Stimulated activated CD4-positive, alpha-beta T cell treated with anti-CD3 and anti-CD28 coated beads, TNF-alpha, amount 100 ng/mL, for 48 hours (primary cell): ENCODE data around the gene GON7.
"Not testable (repeated sequence)": the region's sequence is repeated elsewhere in the genome, so short reads cannot be mapped to it uniquely, and the experiment has no call there.

Experiments
- DNase-seq, 3 donors: peaks; one replicate each; pipeline ENCODE4 v3.0.0-alpha.2; 2020; ENCODE audit warnings: low read depth in 3 of 3

Gene GON7, protein sequence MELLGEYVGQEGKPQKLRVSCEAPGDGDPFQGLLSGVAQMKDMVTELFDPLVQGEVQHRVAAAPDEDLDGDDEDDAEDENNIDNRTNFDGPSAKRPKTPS

DNA sequence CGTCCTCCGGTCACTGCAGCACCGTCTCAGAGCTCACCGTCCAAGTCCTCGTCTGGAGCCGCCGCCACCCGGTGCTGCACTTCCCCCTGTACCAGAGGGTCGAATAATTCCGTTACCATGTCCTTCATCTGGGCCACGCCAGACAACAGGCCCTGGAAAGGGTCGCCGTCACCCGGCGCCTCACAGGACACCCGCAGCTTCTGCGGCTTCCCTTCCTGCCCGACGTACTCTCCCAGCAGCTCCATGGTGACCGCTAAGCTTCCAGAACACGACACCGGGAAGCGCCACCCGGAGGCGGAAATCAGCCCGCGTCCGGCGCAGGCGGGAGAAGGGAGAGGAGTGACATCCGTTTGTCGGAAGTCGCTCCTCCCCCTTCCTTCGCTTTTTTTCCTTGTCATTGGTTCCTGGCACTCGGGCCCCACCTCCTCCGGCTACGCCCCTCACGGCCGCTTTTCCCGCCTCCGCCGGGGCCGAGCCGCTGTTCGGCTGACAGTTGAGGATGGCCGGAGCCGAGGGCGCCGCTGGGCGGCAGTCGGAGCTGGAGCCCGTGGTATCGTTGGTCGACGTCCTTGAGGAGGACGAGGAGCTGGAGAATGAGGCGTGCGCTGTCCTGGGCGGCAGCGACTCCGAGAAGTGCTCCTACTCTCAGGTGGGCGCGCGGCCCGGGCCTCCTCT, at the start of gene GON7, which contains the start of gene UBR7:
GON7 (minus strand) TSS at position 273 of the 675 bp plus-strand sequence; CDS start at position 245, 28 bp downstream.
UBR7 (plus strand) TSS at position 464 of the 675 bp plus-strand sequence; CDS start at position 500, 36 bp downstream.
- DNase-seq = peak; percentile 82 to 89 (median 86)

DNA sequence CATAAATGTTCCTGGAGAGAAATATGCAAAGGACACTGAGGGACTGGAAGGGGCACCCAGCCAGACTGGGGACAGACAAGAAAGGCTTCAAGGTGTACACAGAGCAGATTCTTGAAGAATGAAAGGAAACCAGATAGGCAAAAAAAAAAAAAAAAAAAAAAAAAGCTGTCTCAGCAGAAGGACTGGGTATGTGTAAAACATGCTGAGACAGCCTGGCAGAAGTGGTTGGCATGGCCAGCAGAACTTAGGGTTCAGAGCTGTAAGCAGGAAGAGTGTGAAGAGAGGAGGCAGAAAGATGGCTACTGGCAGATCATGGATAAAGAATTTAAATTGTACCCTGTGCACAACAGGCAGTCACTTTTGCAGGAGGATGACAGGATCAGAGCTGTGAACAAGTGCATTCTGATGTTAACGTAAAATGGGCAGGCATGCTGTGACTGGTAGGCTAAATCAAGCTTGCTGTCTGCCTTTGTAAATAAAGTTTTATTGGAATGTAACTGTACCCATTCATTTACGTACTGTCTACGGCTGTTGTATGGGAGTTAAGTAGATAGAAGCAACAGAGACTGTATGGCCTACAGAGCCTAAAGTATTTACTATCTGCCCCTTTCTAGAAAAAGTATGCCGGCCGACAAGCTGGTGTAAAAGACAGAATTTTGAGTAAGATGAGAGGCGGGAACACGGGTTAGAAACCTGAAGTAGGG, 42.4 kb upstream of the GON7 start:
- DNase-seq = no peak

DNA sequence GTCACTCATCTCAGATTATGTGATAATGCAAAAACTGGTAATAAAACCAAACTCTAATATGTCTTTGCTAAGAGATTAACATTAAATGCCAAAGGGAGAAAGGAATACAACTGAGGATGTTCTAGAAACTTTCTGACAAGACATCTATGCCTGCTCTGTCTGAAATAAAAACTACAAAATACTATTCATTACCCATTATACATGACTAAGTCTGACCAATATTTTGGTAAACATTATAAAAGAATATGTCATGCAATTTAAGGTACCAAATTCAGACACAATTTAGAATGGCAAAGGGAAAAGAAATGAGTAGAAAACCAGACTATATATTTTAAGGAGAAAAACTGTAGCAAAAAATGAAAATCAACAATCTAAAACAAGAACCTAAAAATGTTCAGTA, 39.7 kb upstream of the GON7 start:
- no peak for DNase-seq

GRCh38 chr14:93245764-93246420, 39.0 kb upstream of the GON7 start:
- DNase-seq = no peak

- no peak for DNase-seq
Observed at GRCh38 chr14:93240678-93241000, 33.8 kb upstream of the GON7 start.

- no peak for DNase-seq
Observed at GRCh38 chr14:93239869-93240677, 33.2 kb upstream of the GON7 start.

- no peak for DNase-seq
Observed at GRCh38 chr14:93234798-93235197, 27.9 kb upstream of the GON7 start.

- DNase-seq = not testable (repeated sequence)
Observed at GRCh38 chr14:93233078-93233477, 26.2 kb upstream of the GON7 start.

GRCh38 chr14:93232159-93232558, 25.3 kb upstream of the GON7 start:
- DNase-seq = no peak

DNA sequence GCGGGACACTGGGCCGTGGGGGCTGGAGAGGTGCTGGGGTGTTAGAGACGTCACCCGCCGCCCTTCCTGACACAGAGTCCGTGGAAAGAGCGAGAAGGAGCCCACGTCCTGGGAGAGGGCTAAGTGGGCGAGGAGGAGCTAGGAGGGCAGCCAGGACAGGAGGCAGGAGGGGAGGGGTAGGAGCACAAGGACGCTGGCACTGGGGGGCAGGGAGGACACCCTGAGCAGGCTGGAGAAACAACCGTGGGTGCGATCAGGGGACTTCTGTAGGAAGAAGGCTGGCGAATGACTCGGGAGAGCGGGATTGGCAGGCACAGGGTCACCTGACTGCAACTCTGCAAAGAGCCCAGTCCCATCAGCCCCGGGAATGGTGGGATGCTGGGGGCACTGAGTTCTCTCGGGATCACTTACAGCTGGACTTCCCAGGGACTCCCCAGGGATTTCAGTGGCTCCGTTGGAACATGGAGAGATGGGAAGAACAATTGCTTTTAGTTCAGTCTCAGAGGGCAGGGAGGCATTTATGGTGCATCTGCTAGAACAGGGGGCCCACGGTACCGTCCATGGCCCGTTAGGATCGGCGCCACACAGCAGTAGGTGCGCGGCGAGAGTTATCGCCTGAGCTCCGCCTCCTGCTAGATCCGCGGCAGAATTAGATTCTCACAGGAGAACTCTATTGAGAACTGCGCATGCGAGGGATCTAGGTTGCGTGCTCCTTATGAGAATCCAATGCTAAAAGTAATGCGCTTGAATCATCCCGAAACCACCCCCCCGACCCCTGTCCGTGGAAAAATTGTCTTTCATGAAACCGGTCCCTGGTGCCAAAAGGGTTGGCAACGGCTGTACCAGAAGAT, 24.5 kb upstream of the GON7 start:
- DNase-seq = no peak

- no peak for DNase-seq
Observed at GRCh38 chr14:93230539-93230938, 23.7 kb upstream of the GON7 start.

GRCh38 chr14:93228550-93228949, 21.7 kb upstream of the GON7 start:
- DNase-seq = no peak

GRCh38 chr14:93223565-93223964, 16.7 kb upstream of the GON7 start:
- no peak for DNase-seq

GRCh38 chr14:93220509-93220908, 13.6 kb upstream of the GON7 start:
- DNase-seq = no peak

GRCh38 chr14:93219103-93219726, 12.3 kb upstream of the GON7 start:
- DNase-seq = no peak

- no peak for DNase-seq
Observed at GRCh38 chr14:93214598-93214997, 7.7 kb upstream of the GON7 start.

DNA sequence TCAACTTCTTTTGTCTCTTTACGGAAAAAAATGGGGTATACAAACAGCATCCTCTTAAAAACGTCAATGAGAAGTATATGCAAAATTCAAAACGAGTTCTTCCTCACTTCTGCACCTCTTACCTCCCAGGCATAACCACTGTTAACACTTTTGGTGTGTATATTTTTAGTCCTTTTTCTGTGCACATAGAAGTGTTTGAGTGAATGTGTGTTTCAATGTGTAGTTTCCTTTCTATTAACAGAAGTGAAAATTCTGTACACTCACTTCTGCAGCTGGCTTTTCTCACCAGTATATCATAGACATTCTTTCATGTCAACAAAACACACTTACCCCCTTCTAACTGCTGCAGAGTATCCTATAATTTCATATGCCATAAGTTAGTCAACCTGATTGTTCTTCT, 5.6 kb upstream of the GON7 start:
- no peak for DNase-seq

DNA sequence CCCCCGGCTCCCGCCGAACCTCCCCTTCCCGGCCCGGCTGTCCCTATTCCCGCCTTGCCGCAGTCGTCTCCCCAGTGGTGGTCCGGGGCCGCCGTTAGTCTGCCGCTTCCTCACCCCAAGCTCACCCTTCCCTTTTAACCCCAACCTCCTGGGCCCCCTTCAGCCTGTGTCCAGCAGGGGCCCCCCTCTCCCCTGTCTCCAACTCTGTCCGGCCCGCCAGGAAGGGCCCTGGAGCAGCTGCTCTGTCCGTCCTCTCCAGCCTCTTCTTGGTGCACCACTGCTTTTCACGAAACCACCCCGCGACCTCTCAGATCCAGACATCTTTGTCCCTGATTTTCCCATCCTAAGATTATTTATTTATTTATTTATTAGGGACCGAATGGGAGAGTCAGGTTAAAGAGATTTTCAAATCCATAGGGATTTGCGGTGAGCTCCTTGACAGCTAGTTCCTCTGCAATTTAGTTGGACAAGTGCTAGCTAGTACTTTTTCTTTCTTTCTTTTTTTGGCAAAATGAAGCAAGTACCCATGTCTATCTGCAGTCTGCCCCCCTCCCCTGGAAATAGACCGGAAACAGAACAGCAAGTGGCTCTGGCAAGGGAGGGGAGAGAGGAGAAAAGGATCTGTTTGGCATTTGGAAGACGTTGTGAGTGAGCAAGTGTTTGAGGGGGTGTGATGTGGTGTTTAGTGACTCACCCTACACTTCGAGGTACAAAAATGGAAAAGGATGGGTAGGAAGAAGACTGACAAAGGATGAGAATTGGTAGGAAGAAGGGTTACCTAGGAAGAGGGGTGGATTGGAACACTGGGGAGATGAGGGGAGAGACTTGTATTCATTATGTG, 823 bp upstream of the GON7 start:
- DNase-seq = no peak

GRCh38 chr14:93201155-93201704, 5.6 kb downstream of the GON7 start:
- DNase-seq = no peak
